ENCODE data around the gene ST8SIA6.
"Not testable (repeated sequence)": the region's sequence is repeated elsewhere in the genome, so short reads cannot be mapped to it uniquely, and the experiment has no call there.

The ST8SIA6 gene, protein sequence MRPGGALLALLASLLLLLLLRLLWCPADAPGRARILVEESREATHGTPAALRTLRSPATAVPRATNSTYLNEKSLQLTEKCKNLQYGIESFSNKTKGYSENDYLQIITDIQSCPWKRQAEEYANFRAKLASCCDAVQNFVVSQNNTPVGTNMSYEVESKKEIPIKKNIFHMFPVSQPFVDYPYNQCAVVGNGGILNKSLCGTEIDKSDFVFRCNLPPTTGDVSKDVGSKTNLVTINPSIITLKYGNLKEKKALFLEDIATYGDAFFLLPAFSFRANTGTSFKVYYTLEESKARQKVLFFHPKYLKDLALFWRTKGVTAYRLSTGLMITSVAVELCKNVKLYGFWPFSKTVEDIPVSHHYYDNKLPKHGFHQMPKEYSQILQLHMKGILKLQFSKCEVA

DNA sequence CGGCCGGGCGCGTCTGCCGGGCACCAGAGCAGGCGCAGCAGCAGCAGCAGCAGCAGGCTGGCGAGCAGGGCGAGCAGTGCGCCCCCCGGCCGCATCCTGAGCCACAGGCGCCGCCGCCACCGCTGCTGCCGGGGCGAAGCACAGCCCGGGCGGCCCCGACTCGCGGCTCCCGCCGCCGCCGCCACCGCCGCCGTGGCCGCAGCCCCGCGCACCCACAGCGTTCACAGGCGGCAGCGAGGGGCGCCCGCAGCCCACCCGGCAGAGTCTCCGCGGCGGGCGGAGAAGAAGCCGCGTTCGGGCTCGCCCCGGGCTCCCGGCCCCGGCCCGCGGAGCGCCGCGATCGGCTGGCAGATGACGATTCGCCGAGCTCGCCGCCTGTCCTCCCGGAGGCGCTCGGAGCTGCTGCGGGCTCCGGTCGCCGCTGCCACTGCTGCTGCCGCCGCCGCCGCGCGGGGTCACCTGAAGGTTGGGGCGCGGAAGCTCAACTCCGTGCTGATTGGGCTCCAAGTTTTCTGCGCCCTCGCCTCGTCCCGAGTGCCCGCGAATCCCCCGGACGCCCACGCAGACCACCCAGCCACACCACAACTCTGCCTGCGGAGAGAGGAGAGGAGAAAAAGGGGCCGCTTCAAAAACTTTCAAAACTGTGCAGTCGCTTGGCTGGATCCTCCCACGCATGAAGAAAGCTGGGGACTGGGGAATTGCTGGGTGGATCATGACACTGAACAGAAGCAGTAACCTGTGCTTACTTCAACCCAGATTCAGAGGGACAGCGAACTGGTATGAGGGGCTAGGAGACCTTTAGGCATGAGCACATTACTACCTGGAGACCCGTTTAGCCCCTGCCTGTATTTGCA, at the start of gene ST8SIA6:
Gene ST8SIA6 (minus strand): TSS at position 435 of the 854 bp plus-strand sequence. CDS start 340 bp downstream, at position 95.
- DNase-seq = peak in 1 of 2 experiments; percentile 0

DNA sequence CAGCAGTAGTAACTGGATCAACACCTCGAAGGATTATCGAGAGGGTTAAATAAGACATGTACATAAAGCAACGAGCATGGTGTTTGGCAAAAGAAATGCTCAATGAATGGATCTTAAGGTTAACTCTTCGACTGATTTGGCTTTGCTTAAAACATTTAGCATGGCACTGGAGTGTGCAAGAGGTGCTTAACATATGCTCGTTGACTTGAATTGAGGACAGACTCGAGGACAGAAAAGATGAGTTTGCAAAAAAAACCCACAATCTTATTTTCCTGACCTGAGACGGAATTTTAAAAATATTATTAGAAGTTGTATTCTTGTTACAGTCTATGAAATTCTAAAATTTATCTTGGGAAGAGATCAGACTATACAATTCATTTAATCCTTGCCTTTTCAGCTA, 49.4 kb upstream of the ST8SIA6 start:
- DNase-seq = no peak

DNA sequence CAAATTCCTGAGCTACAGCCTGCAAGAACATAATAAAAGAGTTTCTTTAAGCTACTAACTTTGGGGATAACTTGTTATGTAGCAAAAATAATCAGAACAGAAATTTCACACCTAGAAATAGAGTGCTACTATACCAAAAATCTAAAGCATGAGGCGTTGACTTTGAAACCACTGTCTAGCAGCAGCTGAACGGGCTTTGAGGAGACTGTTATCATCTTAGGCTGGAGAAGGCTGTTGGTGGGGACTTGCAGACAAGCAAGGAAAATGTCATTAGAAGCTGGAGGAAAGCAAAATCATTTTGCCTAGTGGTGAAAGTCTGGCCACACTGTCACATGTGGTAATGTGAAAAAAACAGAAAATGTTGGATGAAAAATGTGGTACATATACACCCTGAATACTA, 48.4 kb upstream of the ST8SIA6 start:
- no peak for DNase-seq

DNA sequence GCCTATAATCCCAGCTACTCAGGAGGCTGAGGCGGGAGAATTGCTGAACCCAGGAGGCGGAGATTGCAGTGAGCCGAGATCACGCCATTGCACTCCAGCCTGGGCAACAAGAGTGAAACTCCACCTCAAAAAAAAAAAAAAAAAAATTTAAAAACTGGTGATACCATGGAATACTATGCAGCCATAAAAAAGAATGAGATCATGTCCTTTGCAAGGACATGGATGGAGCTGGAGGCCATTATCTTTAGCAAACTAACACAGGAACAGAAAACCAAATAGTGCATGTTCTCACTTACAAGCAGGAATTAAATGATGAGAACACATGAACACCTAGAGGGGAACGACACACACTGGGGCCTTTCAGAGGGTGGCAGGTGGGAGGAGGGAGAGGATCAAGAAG, 44.6 kb upstream of the ST8SIA6 start:
- DNase-seq = not testable (repeated sequence)

DNA sequence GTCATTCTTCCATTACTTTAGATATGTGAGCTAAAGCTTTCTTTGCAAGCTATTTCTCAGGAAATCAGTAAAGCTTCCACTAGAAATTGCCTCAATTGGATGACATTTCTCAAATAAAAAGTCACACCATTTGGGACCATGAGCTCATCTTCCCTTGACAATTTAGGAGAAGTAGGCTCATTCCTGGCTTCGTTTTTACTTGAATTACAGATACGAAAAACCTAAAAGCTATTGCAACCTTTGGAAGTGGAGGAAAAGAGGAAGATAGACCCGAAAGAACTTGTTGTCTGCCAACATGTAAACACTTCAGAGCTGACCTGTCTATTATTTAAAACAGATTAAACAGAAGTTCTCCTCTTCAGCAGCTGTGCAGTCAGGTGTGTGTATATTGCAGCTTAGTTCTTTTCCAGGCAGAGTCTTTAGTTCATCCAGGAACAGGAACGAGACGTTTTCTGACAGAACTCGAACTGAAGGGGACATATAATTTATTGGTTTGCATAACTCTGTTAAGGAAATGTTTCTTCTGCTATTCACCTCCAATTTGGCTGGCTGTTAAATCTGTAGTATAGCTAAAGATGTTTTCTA, 43.1 kb upstream of the ST8SIA6 start:
- no peak for DNase-seq

DNA sequence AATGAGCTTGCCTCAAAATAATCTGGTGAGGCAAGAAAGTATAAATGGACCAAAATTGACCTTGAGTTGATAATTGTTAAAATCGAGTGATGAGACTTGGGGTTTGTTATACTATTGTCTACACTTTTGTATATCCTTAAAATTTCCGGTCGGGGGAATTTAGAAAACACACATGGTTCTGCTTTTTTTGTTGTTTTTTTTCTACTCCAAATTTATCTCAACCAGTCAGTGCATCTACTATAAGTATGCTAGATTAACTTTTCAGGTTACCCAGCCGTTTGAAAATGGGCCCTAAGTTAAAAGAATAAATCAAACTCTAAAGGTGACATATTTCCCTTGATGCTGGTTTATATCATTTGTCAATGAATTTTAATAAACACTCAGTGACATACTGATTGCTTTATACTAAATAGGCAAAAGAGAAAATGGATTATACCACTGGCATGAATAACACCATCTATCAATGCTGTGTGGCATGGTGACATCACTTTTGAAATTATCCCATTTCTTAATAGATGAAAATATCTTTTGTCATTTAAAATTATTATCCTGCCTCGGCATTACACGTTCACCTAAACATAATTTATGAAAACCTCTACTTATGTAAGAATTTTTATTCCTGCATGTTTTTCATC, 40.3 kb upstream of the ST8SIA6 start:
- DNase-seq = no peak

DNA sequence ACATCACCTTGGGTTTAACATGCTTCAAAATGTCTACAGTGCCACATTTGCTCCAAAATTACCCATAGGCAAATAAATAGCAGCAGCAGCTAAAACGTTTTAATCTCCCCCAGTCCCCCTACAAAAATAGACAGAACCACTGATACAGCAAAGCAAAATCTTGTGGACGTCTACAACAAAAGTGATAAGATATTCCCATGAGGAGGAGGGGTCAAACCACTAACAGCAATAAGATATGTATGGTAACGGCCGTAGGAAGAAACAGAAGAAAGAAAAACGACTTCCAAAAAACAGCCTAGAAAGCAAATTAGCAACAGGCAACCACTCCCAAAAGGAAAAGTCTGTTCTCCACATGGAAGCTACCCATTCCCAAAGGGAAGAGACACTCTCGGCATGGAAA, 34.5 kb upstream of the ST8SIA6 start:
- no peak for DNase-seq

DNA sequence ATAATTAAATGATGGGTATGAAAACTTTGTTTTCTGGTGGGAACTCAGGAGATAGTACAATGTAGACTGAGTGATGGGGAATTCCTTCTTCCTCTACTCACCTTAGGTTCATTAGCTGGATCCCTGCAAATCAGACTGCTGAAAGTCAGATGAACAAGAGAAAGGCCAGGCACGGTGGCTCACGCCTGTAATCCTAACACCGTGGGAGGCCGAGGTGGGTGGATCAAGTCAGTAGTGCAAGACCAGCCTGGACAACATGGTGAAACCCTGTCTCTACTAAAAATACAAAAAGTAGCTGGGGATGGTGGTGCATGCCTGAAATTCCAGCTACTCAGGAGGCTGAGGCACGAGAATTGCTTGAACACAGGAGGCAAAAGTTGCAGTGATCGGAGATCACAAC, 28.7 kb upstream of the ST8SIA6 start:
- DNase-seq = no peak

DNA sequence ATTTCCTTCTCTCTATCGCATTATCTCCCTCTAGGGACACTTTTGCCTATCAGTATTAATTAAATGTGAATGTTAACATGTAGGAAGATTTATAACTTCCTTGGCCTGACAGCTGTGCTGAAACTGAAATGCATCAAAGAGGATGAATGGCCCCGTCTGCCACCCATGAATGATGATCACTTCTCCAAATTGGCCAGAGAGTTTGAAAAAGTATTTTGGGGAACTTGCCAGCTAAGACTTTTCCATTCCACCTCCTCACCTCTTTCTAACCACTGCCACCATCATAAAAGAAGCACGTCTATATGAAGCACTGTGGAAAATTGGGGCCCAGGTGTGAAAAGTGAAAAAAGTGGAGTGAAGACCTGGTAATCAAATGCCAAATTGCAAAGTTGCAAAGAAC, 25.4 kb upstream of the ST8SIA6 start:
- DNase-seq = no peak

DNA sequence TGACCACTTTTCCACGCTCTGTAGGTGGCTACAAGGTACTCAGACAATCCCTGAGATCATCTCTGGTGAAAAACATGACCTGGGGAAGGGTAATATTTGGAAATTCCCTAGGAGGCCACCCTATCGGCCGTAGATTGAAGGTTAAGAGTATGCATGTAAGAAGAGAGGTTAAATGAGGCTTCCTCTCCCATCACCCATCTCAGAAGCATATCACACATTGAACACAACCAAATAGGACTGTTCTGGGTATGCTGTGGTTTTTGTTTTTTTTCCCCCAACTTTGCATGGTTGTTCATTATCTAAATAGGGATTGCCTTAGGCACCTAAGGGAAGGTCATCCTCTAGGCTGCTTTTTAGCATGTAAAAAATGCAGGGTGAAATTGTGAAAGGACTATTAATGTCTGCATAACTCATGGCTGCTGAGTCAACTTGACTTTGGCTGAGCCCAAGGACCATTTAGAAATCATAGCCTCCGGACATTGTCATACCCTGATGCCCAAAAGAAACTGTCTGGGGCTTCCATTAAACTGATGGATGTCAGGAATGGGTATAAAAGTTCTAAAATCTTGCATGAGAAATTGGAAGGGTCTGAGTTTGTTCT, 24.7 kb upstream of the ST8SIA6 start:
- DNase-seq = no peak

DNA sequence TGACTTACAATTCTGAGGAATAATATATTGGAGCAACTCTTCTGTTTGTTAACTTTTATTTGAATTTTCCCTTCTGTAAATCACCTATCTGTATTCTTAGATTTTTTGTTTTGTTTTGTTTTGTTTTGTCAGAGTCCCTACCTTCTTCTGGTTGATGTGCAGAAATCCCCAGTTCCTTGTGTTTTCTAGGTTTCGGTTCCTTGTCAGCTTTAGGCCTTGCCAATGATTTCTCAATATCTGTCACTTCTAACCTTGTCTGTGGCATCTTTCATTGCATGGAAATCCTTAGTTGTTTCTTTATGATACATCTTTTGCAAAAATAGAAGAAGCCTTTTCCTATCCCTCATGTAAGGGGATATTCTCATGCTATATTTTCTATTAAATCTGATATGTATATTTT, 21.7 kb upstream of the ST8SIA6 start:
- DNase-seq = no peak

DNA sequence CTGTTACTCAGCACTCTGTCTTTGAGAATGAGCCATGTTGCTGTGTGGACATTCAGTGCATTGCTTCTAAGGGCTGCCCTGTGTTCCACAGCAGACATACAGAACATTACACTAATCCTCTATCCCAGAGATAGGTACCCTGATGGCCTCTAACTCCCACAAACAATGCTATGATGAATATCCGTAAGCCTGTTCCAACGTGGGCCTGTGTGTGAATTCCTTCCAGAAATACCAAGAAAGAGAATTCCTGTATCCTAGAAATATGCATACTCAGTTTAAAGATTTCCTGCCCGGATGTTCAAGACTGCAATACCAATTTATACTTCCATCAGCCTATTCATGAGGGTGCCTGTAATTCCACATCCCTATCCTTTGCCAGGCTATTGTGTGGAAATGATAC, 21.3 kb upstream of the ST8SIA6 start:
- DNase-seq = no peak

DNA sequence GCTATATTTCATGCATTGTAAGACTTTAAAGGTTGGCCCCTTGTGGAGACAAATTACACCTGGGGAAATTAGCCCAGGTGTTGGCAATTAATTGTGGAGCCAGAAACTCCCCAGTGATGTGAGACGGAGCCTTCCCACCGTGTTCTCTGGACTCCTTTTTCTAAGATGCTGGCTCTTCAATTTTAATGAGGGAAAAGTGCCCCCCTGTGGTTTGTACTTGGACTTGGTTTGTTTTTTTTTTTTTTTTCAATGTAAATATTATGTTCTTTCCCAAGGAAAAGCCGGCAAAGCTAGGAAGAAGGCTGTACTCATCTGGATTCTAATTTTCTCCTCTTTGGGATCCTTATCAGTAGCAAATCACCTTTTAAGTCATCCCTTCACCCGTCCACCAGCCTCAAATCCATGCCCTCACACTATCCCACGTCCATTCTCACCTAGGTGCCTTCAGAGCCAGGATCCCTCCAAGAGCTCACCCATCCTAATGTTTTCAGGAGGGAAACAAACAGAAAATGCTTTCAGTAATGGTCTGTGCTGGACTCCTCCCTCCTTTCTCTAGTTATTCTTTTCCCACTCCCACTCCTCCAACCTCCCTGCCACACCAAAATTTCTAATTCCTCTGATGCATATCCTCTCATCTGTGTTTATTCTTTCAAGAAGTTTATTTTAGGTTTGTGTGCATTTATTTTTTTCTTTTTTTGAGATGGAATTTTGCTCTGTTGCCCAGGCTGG, 20.4 kb upstream of the ST8SIA6 start:
- DNase-seq = no peak

DNA sequence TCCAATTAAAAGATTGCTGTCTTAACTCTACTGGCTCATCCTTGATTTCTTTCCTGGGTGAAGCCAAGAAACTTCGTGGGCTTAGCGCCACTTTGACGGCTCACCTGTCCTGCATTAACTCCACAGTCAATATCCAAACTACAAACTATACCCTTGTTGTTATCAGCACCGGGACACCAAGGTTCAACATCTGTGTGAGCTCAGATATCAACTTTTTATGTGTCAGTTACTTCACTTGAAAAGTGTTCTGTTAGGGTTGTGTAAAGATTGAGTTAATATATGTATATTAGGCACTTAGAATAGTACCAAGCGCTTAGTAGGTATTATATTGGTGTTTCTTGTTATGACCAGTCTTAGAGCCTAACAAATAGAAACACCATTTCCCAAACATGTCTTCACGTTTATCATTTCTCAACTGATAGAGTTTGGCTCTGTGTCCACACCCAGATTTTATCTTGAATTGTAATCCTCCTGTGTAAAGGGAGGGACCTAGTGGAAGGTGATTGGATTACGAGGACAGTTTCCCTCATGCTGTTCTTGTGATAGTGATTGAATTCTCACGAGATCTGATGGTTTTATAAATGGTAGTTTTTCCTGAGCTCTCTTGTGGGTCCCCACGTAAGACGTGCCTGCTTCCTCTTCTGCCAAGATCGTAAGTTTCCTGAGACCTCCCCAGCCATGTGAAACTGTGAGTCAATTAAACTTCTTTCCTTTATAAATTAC, 19.0 kb upstream of the ST8SIA6 start:
- no peak for DNase-seq

DNA sequence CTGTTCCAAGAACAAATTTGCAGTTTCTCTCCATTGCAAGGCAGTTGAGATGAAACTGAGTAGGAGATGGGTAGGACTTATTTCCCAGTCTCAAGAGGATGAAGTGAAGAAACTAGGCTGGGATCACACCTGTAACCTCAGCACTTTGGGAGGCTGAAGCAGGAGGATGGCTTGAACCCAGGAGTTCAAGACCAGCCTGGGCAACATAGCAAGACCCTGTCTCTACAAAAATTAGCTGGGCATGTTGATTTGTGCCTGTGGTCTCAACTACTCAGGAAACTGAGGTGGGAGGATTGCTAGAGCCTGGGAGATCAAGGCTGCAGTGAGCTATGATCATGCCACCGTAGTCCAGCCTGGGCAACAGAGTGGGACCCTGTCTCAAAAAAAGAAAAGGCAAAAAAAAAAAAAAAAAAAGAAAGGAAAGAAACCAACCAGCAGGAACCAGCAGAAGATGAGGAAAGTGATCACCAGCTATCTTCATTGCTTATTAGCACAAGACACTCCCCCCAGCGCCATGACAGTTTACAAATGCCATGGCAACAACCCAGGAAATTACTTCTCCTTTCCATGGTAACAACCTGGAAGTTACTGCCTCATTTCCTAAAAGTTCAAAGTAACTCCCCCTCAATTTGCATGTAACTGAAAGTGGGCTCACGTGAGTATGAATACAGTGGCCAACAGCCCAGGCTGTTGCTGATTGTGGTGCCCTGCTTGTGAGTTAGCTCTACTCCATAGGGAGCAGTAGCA, 18.3 kb upstream of the ST8SIA6 start:
- DNase-seq = no peak

DNA sequence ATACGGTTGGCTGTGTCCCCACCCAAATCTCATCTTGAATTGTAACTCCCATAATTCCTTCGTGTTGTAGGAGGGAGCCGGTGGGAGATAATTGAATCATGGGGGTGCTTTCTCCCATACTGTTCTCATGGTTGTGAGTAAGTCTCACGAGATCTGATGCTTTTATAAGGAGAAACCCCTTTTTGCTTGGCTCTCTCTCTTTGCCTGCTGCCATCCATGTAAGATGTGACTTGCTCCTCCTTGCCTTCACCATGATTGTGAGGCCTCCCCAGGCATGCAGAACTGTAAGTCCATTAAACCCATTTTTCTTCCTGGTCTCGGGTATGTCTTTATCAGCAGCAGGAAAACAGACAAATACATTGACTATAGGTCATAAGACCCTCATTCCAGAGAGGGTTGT, 15.9 kb upstream of the ST8SIA6 start:
- no peak for DNase-seq

DNA sequence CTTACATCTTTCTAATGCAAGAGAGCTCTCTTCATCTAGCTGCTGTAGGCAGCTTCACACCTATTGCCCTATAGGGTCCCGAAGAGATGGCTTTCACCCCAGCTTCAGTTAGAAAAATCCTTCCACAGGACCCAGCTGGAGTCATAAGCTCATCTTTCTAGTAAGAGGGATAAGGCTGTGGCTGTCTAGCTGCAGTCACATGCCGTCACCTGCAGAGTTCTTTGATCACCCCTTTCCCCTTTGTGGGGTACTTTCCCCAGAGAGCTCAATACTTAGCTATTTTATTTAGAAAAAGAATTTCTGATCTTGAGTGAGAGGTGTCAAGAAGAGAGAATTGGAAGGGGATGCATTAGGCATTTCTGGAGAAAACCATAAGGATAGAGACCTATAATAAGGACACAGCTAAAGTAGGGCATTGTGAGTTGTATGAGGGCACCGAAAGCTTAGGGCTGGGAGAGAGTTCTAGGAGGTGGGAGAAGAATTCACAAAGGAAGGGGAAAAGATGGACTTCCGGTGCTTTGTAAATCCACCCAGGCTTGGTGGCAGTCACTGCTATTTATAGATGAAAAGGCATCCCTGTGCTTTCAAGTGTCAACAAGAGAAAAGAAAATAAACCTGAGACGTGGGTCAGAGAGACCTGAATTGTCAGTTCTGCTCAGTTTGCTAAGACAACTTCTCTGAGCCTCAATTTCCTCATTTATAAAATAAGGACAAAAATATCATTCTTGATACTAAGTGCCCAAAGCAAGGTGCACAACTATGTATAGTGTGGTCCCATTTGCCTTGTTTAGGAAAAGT, 11.1 kb upstream of the ST8SIA6 start:
- no peak for DNase-seq

DNA sequence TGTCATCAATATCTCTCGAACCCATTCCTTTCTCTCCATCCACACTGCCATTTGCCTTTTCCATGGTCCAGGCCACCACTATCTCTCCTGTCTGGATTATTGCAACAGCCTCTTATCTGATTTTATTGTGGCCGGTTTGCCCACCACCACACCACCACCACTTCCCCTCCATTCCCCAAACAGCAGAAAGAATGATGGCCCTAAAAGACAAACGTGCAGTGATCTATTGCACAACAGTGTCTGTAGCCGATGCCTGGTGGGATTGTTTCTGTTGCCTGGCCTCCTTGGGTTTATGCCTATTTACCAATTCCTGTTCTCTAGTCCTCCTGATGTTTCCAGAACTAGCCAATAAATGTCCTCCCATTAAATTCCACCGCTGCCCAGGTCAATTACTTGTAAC, 10.2 kb upstream of the ST8SIA6 start:
- DNase-seq = no peak

DNA sequence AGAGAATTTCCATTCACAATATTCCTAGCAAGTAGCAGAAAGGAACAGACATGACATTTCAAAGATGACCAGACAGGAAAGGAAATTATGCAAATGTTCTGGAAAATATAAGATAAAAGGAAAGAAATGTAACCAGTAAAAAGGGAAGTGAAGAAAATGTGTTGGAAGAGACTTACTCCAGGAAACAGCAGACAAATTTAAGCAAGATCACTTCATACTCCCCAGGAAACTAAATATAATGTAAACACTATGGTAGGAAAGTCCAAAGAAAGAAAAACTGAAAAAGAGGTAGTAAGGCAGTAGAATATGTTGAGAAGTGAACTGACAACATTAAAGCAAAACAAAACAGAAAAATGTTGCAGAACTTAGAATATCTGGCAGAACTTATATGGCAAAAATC, 6.4 kb upstream of the ST8SIA6 start:
- no peak for DNase-seq

DNA sequence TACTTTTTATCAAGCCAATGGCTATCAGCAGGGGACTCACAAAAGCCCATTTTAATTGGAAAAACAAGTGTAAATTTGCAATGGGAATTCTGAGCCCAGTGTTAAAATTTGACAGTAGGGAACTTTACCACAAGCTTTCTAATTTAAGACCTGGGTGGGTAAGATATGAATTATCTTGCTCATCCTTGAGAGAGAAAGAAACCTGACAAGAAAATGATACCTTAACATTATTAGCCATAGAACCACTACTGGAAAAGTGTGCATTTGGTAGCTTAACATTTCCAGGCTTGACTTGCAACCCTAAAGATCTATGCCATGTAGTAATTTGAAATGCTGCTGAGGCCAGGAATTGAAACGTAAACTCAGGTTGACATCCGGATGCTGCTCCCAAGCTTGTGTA, 2.7 kb upstream of the ST8SIA6 start:
- no peak for DNase-seq
